Caco-2 (cell line): ENCODE measurements around the gene TEFM. TPM values are rescaled to one million over a fixed set of nuclear protein-coding genes. Genes with fewer than 3 reads are reported as not detected.

Experiments used
- BruUV-seq: library from RNA; stranded (reverse); fragments of 400-500 nt; replicated peaks from 2 replicates; lab custom pipeline; 2021; lab: Mats Ljungman, UMichigan
- CTCF ChIA-PET: fragments of 300-600 bp; sonication (Branson Sonifier 250); formaldehyde crosslinking; loops from one replicate; lab custom pipeline; 2022; ENCODE audit warnings: antibody characterized with exemption; lab: Charles Lee
- POLR2A ChIA-PET: fragments of 300-600 bp; sonication (Branson Sonifier 250); formaldehyde crosslinking; loops from one replicate; lab custom pipeline; 2022; ENCODE audit warnings: antibody characterized with exemption; lab: Charles Lee
- DNase-seq, 2 experiments: peaks; one replicate each; pipeline versions ENCODE4 v3.0.0 to v3.0.0-alpha.2; 2020 to 2022
- H3K27me3 ChIP-seq: replicated peaks from 2 replicates; pipeline ENCODE4 v1.6.0; 2011; ENCODE audit warnings: low read length; ENCODE audit not compliant: control insufficient read depth, insufficient read depth
- H3K36me3 ChIP-seq: 2 replicates; pipeline ENCODE4 v1.5.1; 2011; ENCODE audit warnings: low read length; ENCODE audit not compliant: control insufficient read depth, insufficient read depth
- H3K4me1 ChIP-seq: fragments of 250-450 bp; sonication (Bioruptor Pico); 2 replicates; pipeline ENCODE4 v1.5.1; 2020; ENCODE audit warnings: mild to moderate bottlenecking
- H3K4me3 ChIP-seq: 2 replicates; pipeline ENCODE4 v1.5.1; 2011; ENCODE audit warnings: low read depth, mild to moderate bottlenecking, control low read depth, low read length
- H3K9me3 ChIP-seq: fragments of 250-450 bp; sonication (Bioruptor Pico); 2 replicates; pipeline ENCODE4 v1.5.1; 2020; ENCODE audit warnings: mild to moderate bottlenecking, moderate library complexity
- H3K27ac Mint-ChIP-seq: one replicate; pipeline ENCODE4 v1.8.0; 2022; ENCODE audit warnings: mixed read lengths; ENCODE audit not compliant: unreplicated experiment
- H3K27me3 Mint-ChIP-seq: one replicate; pipeline ENCODE4 v1.8.0; 2022; ENCODE audit warnings: mixed read lengths; ENCODE audit not compliant: insufficient read depth, unreplicated experiment
- H3K36me3 Mint-ChIP-seq: one replicate; pipeline ENCODE4 v1.8.0; 2022; ENCODE audit warnings: mild to moderate bottlenecking, mixed read lengths; ENCODE audit not compliant: insufficient read depth, unreplicated experiment
- H3K4me1 Mint-ChIP-seq: one replicate; pipeline ENCODE4 v1.8.0; 2022; ENCODE audit warnings: low read depth, mixed read lengths; ENCODE audit not compliant: unreplicated experiment
- H3K4me3 Mint-ChIP-seq: one replicate; pipeline ENCODE4 v1.8.0; 2022; ENCODE audit warnings: mild to moderate bottlenecking, moderate library complexity, mixed read lengths; ENCODE audit not compliant: unreplicated experiment
- H3K9me3 Mint-ChIP-seq: one replicate; pipeline ENCODE4 v1.8.0; 2022; ENCODE audit warnings: mixed read lengths; ENCODE audit not compliant: unreplicated experiment
- intact Hi-C: fragments of 100-400 bp; cut with micrococcal nuclease; formaldehyde crosslinking; loops from one replicate; pipeline ENCODE4 v1.10.0; 2022; ENCODE audit not compliant: unreplicated experiment
- total RNA-seq: library from RNA; stranded (reverse); gene quantifications from 2 replicates; pipeline ENCODE4 v1.2.3, GENCODE V29; 2022
- TF ChIP-seq, protein P1 (sequence below), 2 experiments: fragments of 200-600 bp in 1 of 2; IDR thresholded peaks; 1 replicate in 1 of 2; 2 replicates in 1 of 2; pipeline versions ENCODE4 v1.5.1 to v1.8.0; 2011 to 2022; ENCODE audit warnings: antibody characterized with exemption in 1 of 2, control low read depth in 1 of 2, inconsistent platforms in 1 of 2, low read depth in 1 of 2, low read length in 1 of 2, mild to moderate bottlenecking in 1 of 2, moderate library complexity in 1 of 2; ENCODE audit not compliant: insufficient read depth in 1 of 2, severe bottlenecking in 1 of 2, unreplicated experiment in 1 of 2

TEFM gene
- total RNA-seq, 1 experiment from 2014 or later = 16.8 TPM

GRCh38 chr17:30908717-30909420, 2.8 kb upstream of the TEFM start:
- DNase-seq = no peak
- ChIA-PET POLR2A (no interaction called here), CTCF (no interaction called here)
- Mint-ChIP-seq H3K4me3 (no peak overlapping the region), H3K4me1 (peaks cover 14% of the 10 kb centered on the region), H3K9me3 (no peaks in the 10 kb centered on the region), H3K36me3 (peaks cover 3% of the 10 kb centered on the region), H3K27ac (no peak overlapping the region), H3K27me3 (no peaks in the 10 kb centered on the region)
- no TSS peak for BruUV-seq
- TF ChIP-seq, protein P1, sequence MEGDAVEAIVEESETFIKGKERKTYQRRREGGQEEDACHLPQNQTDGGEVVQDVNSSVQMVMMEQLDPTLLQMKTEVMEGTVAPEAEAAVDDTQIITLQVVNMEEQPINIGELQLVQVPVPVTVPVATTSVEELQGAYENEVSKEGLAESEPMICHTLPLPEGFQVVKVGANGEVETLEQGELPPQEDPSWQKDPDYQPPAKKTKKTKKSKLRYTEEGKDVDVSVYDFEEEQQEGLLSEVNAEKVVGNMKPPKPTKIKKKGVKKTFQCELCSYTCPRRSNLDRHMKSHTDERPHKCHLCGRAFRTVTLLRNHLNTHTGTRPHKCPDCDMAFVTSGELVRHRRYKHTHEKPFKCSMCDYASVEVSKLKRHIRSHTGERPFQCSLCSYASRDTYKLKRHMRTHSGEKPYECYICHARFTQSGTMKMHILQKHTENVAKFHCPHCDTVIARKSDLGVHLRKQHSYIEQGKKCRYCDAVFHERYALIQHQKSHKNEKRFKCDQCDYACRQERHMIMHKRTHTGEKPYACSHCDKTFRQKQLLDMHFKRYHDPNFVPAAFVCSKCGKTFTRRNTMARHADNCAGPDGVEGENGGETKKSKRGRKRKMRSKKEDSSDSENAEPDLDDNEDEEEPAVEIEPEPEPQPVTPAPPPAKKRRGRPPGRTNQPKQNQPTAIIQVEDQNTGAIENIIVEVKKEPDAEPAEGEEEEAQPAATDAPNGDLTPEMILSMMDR (IDR thresholded peaks at IDR 0.05; ENCODE audit: insufficient read depth in 1 of 2, low read depth in 1 of 2, low read length in 1 of 2, severe bottlenecking in 1 of 2, unreplicated experiment in 1 of 2) = no peak
- Histone ChIP-seq H3K4me3 (no peak overlapping the region), H3K36me3 (no peaks in the 10 kb centered on the region), H3K9me3 (no peaks in the 10 kb centered on the region), H3K27me3 (no peaks in the 10 kb centered on the region), H3K4me1 (no peaks in the 10 kb centered on the region)
- intact Hi-C loops = loop anchor here (10.0 kb wide), 1 partner anchor 306 kb away; no protein-coding TSS in a partner anchor

- Histone ChIP-seq H3K36me3 (no peaks in the 10 kb centered on the region), H3K27me3 (no peaks in the 10 kb centered on the region), H3K4me3 (peak overlapping the region; percentile 77), H3K4me1 (no peaks in the 10 kb centered on the region), H3K9me3 (no peaks in the 10 kb centered on the region)
- Mint-ChIP-seq H3K27me3 (no peaks in the 10 kb centered on the region), H3K9me3 (no peaks in the 10 kb centered on the region), H3K36me3 (peaks cover 8% of the 10 kb centered on the region), H3K27ac (peak overlapping the region; percentile 81), H3K4me3 (peak overlapping the region; percentile 82), H3K4me1 (peaks cover 14% of the 10 kb centered on the region)
- BruUV-seq = TSS peak; percentile 71
- DNase-seq = no peak
- POLR2A ChIA-PET = no interaction called here
- intact Hi-C loops = loop anchor here (10.0 kb wide), 1 partner anchor 309 kb away; no protein-coding TSS in a partner anchor
- CTCF ChIA-PET = interaction anchor here (0.6 kb wide), 1 partner anchor 75 kb away, joined by 3 read pairs; no protein-coding TSS in a partner anchor
- TF ChIP-seq, protein P1 (IDR thresholded peaks at IDR 0.05; ENCODE audit: insufficient read depth in 1 of 2, low read depth in 1 of 2, low read length in 1 of 2, severe bottlenecking in 1 of 2, unreplicated experiment in 1 of 2) = no peak
Measured at GRCh38 chr17:30905742-30906100, 317 bp downstream of the TEFM start.

GRCh38 chr17:30897311-30897710, 8.7 kb downstream of the TEFM start:
- BruUV-seq = no TSS peak
- Mint-ChIP-seq H3K4me1 (no peaks in the 10 kb centered on the region), H3K27ac (no peak overlapping the region), H3K4me3 (no peak overlapping the region), H3K36me3 (peaks cover 43% of the 10 kb centered on the region), H3K9me3 (no peaks in the 10 kb centered on the region), H3K27me3 (no peaks in the 10 kb centered on the region)
- intact Hi-C loops = no loop called here
- H3K27me3 ChIP-seq = no peaks in the 10 kb centered on the region
- no peaks in the 10 kb centered on the region for H3K4me1 ChIP-seq
- CTCF ChIA-PET = no interaction called here
- POLR2A ChIA-PET = no interaction called here
- DNase-seq = no peak
- TF ChIP-seq, protein P1 (IDR thresholded peaks at IDR 0.05; ENCODE audit: insufficient read depth in 1 of 2, low read depth in 1 of 2, low read length in 1 of 2, severe bottlenecking in 1 of 2, unreplicated experiment in 1 of 2) = no peak
- no peaks in the 10 kb centered on the region for H3K9me3 ChIP-seq
- H3K4me3 ChIP-seq = no peak overlapping the region
- H3K36me3 ChIP-seq = no peaks in the 10 kb centered on the region; the same call in 1 of the 2 replicates
